Calu3 (cell line): Measurements from ENCODE around the gene METTL23. TPM values are rescaled to one million over a fixed set of nuclear protein-coding genes. Genes with fewer than 3 reads are reported as not detected.
A peak's percentile ranks its signal among the peaks of the same experiment; 100 is the strongest.

Experiments used
- Bru-seq: library from RNA; stranded (reverse); fragments of 400-500 nt; gene quantifications from one replicate; lab custom pipeline; 2021; lab: Mats Ljungman, UMichigan
- BruChase-seq, 2 experiments: library from RNA; stranded (reverse); fragments of 400-500 nt; gene quantifications; one replicate each; lab custom pipeline; 2021; lab: Mats Ljungman, UMichigan
- BruUV-seq: library from RNA; stranded (reverse); fragments of 400-500 nt; replicated peaks from 2 replicates; lab custom pipeline; 2021; lab: Mats Ljungman, UMichigan
- CTCF ChIA-PET: fragments of 300-600 bp; sonication (Branson Sonifier 250); formaldehyde crosslinking; loops from one replicate; lab custom pipeline; 2022; ENCODE audit warnings: antibody characterized with exemption; lab: Charles Lee
- DNase-seq: peaks from one replicate; pipeline ENCODE4 v3.0.0; 2022
- H3K27ac Mint-ChIP-seq: one replicate; pipeline ENCODE4 v1.8.0; 2022; ENCODE audit warnings: mixed read lengths; ENCODE audit not compliant: unreplicated experiment
- H3K27me3 Mint-ChIP-seq: one replicate; pipeline ENCODE4 v1.8.0; 2022; ENCODE audit warnings: mixed read lengths; ENCODE audit not compliant: unreplicated experiment
- H3K36me3 Mint-ChIP-seq: one replicate; pipeline ENCODE4 v1.8.0; 2022; ENCODE audit warnings: mild to moderate bottlenecking, moderate library complexity, mixed read lengths; ENCODE audit not compliant: insufficient read depth, unreplicated experiment
- H3K4me1 Mint-ChIP-seq: one replicate; pipeline ENCODE4 v1.8.0; 2022; ENCODE audit warnings: mild to moderate bottlenecking, low read depth, mixed read lengths; ENCODE audit not compliant: unreplicated experiment
- H3K4me3 Mint-ChIP-seq: one replicate; pipeline ENCODE4 v1.8.0; 2022; ENCODE audit warnings: mild to moderate bottlenecking, low read depth, moderate library complexity, mixed read lengths; ENCODE audit not compliant: unreplicated experiment
- H3K9me3 Mint-ChIP-seq: one replicate; pipeline ENCODE4 v1.8.0; 2022; ENCODE audit warnings: low read depth, mixed read lengths; ENCODE audit not compliant: unreplicated experiment
- CTCF ChIP-seq: fragments of 200-600 bp; IDR thresholded peaks from one replicate; pipeline ENCODE4 v1.8.0; 2022; ENCODE audit warnings: antibody characterized with exemption; ENCODE audit not compliant: unreplicated experiment
- intact Hi-C: fragments of 100-400 bp; cut with micrococcal nuclease; formaldehyde crosslinking; loops from one replicate; pipeline ENCODE4 v1.10.0; 2022; ENCODE audit not compliant: unreplicated experiment
- long read RNA-seq: library from polyadenylated mRNA; stranded (forward); transcript quantifications from one replicate; pipeline ENCODE4 v2.0.0, GENCODE V29; 2022
- total RNA-seq: library from RNA; stranded (reverse); gene quantifications from 2 replicates; pipeline ENCODE4 v1.2.3, GENCODE V29; 2022

Gene METTL23
- total RNA-seq (56.1 and 58.1 TPM in 2 replicates), Bru-seq, nascent RNA (percentile 86 among the genes with signal in this experiment), BruChase-seq, experiment 1, labeled RNA remaining after a 6-hour chase (percentile 80 among the genes with signal in this experiment), BruChase-seq, experiment 2, labeled RNA remaining after a 2-hour chase (percentile 85 among the genes with signal in this experiment)
- long read RNA-seq, transcript METTL23-201 (5 exons, 1,155 nt) = major isoform, 13 of 59 reads
- long read RNA-seq, transcript METTL23-212 (4 exons, 1,006 nt) = minor isoform, 5 of 59 reads
- long read RNA-seq, transcript METTL23-215 (5 exons, 1,171 nt) = minor isoform, 9 of 59 reads
- long read RNA-seq, transcript METTL23-204 (4 exons, 904 nt) = minor isoform, 12 of 59 reads
- long read RNA-seq, partial matches to known transcripts = 4 of 59 reads
- long read RNA-seq, other reads (novel, unspliced or antisense) = 11 of 59 reads

GRCh38 chr17:76726776-76727718 is at the start of gene METTL23:
METTL23 (plus strand) TSS chr17:76726839; CDS start chr17:76729711, 2,872 bp downstream.
- CTCF ChIA-PET = interaction anchor here (0.7 to 1.0 kb wide), 3 partner anchors 197 to 888 kb away, joined by 3 to 4 read pairs (median 3); no protein-coding TSS in a partner anchor
- BruUV-seq = TSS peak; percentile 65
- TF ChIP-seq CTCF = peak; percentile 79
- Mint-ChIP-seq H3K27me3 (no peaks in the 10 kb centered on the region), H3K9me3 (no peaks in the 10 kb centered on the region), H3K27ac (peak within 1 kb of the TSS; percentile 77), H3K4me1 (peaks cover 7% of the 10 kb centered on the region), H3K36me3 (peaks cover 88% of the 10 kb centered on the region), H3K4me3 (peak within 1 kb of the TSS; percentile 81)
- DNase-seq = peak; percentile 86
- intact Hi-C loops = no loop called here

GRCh38 chr17:76677406-76677805 is 49.2 kb upstream of the METTL23 start:
- no TSS peak for BruUV-seq
- no peak for DNase-seq
- H3K4me3 Mint-ChIP-seq = no peak overlapping the region
- H3K27me3 Mint-ChIP-seq = no peaks in the 10 kb centered on the region
- peaks cover 2% of the 10 kb centered on the region for H3K36me3 Mint-ChIP-seq
- H3K4me1 Mint-ChIP-seq = peaks cover 11% of the 10 kb centered on the region
- no peak overlapping the region for H3K27ac Mint-ChIP-seq
- intact Hi-C loops = no loop called here
- CTCF ChIA-PET = no interaction called here
- no peaks in the 10 kb centered on the region for H3K9me3 Mint-ChIP-seq
- no peak for TF ChIP-seq CTCF

GRCh38 chr17:76678330-76678729 is 48.3 kb upstream of the METTL23 start:
- no peak overlapping the region for H3K4me3 Mint-ChIP-seq
- H3K4me1 Mint-ChIP-seq = peaks cover 6% of the 10 kb centered on the region
- CTCF ChIA-PET = no interaction called here
- TF ChIP-seq CTCF = no peak
- H3K9me3 Mint-ChIP-seq = no peaks in the 10 kb centered on the region
- no TSS peak for BruUV-seq
- no peak for DNase-seq
- no peaks in the 10 kb centered on the region for H3K27me3 Mint-ChIP-seq
- intact Hi-C loops = no loop called here
- no peak overlapping the region for H3K27ac Mint-ChIP-seq
- H3K36me3 Mint-ChIP-seq = no peaks in the 10 kb centered on the region

GRCh38 chr17:76679239-76679638 is 47.4 kb upstream of the METTL23 start:
- H3K36me3 Mint-ChIP-seq = no peaks in the 10 kb centered on the region
- BruUV-seq = no TSS peak

More at GRCh38 chr17:76679239-76679638, 47.4 kb upstream of the METTL23 start:
- no peak for TF ChIP-seq CTCF
- CTCF ChIA-PET = interaction anchor here (0.6 to 0.7 kb wide), 2 partner anchors 86 to 655 kb away, joined by 3 read pairs; no protein-coding TSS in a partner anchor
- intact Hi-C loops = no loop called here
- Mint-ChIP-seq H3K27ac (no peak overlapping the region), H3K9me3 (no peaks in the 10 kb centered on the region), H3K4me3 (no peak overlapping the region), H3K4me1 (peaks cover 6% of the 10 kb centered on the region), H3K27me3 (no peaks in the 10 kb centered on the region)
- DNase-seq = no peak
